K562 (cell line): ENCODE data around the gene PDCD11. TPM values are rescaled to one million over a fixed set of nuclear protein-coding genes. Genes with fewer than 3 reads are reported as not detected.
A peak's percentile ranks its signal among the peaks of the same experiment; 100 is the strongest.

ENCODE experiments used
- CC2D1A ChIP-seq: fragments of 450-650 bp; IDR thresholded peaks from 2 replicates; pipeline ENCODE4 v1.6.1; 2017; ENCODE audit warnings: mild to moderate bottlenecking
- EP300 ChIP-seq: IDR thresholded peaks from 2 replicates; pipeline ENCODE4 v1.6.1; 2012; ENCODE audit warnings: low read length, improper control_type of control experiment
- FUS ChIP-seq: fragments of 200-400 bp; formaldehyde crosslinking; optimal IDR thresholded peaks from 2 replicates; pipeline ENCODE3; 2017; ENCODE audit warnings: low read depth, low read length
- JUN ChIP-seq, 2 experiments: sonication (generic) in 1 of 2; formaldehyde crosslinking in 1 of 2; IDR thresholded peaks; 2 replicates each; pipeline versions ENCODE4 v1.6.1 to v1.8.0; 2012 to 2022; ENCODE audit warnings: borderline replicate concordance in 2 of 2, mild to moderate bottlenecking in 2 of 2, improper control_type of control experiment in 1 of 2, low read depth in 1 of 2, low read length in 1 of 2, missing genetic modification reagents in 1 of 2
- KDM4B ChIP-seq, 2 experiments: fragments of 450-650 bp in 1 of 2; sonication (generic) in 1 of 2; IDR thresholded peaks; 2 replicates each; pipeline ENCODE4 v1.6.1; 2016 to 2017; ENCODE audit warnings: borderline replicate concordance in 2 of 2, antibody characterized with exemption in 1 of 2, low read depth in 1 of 2, mild to moderate bottlenecking in 1 of 2
- MED1 ChIP-seq: sonication (generic); formaldehyde crosslinking; IDR thresholded peaks from 2 replicates; pipeline ENCODE4 v1.8.1; 2023; ENCODE audit warnings: missing genetic modification reagents, borderline replicate concordance
- MEF2D ChIP-seq: conservative IDR thresholded peaks from 2 replicates; pipeline ENCODE4 v1.6.1; 2016; ENCODE audit warnings: low read depth, missing genetic modification characterization, missing compliant biosample characterization
- NCOR1 ChIP-seq: fragments of 450-650 bp; IDR thresholded peaks from 2 replicates; pipeline ENCODE4 v1.6.1; 2016; ENCODE audit warnings: mild to moderate bottlenecking, moderate library complexity
- NFYB ChIP-seq: IDR thresholded peaks from 2 replicates; pipeline ENCODE4 v1.6.1; 2011; ENCODE audit warnings: mild to moderate bottlenecking, moderate library complexity; ENCODE audit not compliant: insufficient read length; ENCODE audit errors: extremely low read depth
- NUFIP1 ChIP-seq: fragments of 450-650 bp; IDR thresholded peaks from 2 replicates; pipeline ENCODE4 v1.6.1; 2018; ENCODE audit not compliant: partially characterized antibody
- PHTF2 ChIP-seq: fragments of 250-450 bp; sonication (Bioruptor Pico); IDR thresholded peaks from 2 replicates; pipeline ENCODE4 v1.5.0; 2021; ENCODE audit warnings: mild to moderate bottlenecking
- PTBP1 ChIP-seq: fragments of 200-400 bp; formaldehyde crosslinking; IDR thresholded peaks from 2 replicates; pipeline ENCODE4 v1.6.1; 2017; ENCODE audit warnings: low read depth, low read length
- RCOR1 ChIP-seq, 2 experiments: IDR thresholded peaks; 2 replicates each; pipeline ENCODE4 v1.6.1; 2012; ENCODE audit warnings: low read depth in 2 of 2, low read length in 2 of 2, borderline replicate concordance in 1 of 2, improper control_type of control experiment in 1 of 2
- SAP30 ChIP-seq: fragments of 200-600 bp; sonication (generic); IDR thresholded peaks from 2 replicates; pipeline ENCODE4 v1.6.1; 2012; ENCODE audit warnings: borderline replicate concordance, low read depth, mild to moderate bottlenecking, moderate library complexity, low read length, control low read depth, inconsistent platforms; ENCODE audit not compliant: insufficient read depth, poor library complexity, severe bottlenecking
- TCFL5 ChIP-seq: fragments of 250-450 bp; sonication (Bioruptor Pico); conservative IDR thresholded peaks from 2 replicates; pipeline ENCODE4 v1.6.1; 2021; ENCODE audit warnings: mild to moderate bottlenecking, moderate library complexity, matching md5 sums
- ZNF668 ChIP-seq: fragments of 250-450 bp; sonication (Bioruptor Pico); IDR thresholded peaks from 2 replicates; pipeline ENCODE4 v1.8.0; 2022; ENCODE audit warnings: mild to moderate bottlenecking, inconsistent platforms
- ZNF830 ChIP-seq: fragments of 250-450 bp; sonication (Bioruptor Pico); IDR thresholded peaks from 2 replicates; pipeline ENCODE4 v1.5.0; 2021; ENCODE audit warnings: mild to moderate bottlenecking
- polyA plus RNA-seq, 8 experiments: library from polyadenylated mRNA; depleted of rRNA in 4 of 8; stranded (reverse) in 5 of 8; unstranded in 3 of 8; fragments of >200 nt; fragmentation: Nextera tagmentation in 2 of 8; fragmentation: Illumina TruSeq in 1 of 8; extraction: Ambion mirVana in 2 of 8; extraction: Trizol in 1 of 8; gene quantifications; 2 replicates each; pipeline versions ENCODE4 v1.2.1 to v1.2.3, GENCODE V29; 2011 to 2014; ENCODE audit warnings: inconsistent platforms in 1 of 8, missing spikeins in 1 of 8
- total RNA-seq, 7 experiments: library from RNA; depleted of rRNA in 6 of 7; stranded (reverse); fragments of >200 nt in 6 of 7; fragmentation: Illumina TruSeq in 2 of 7; extraction: Trizol in 2 of 7; gene quantifications; 2 replicates each; pipeline versions ENCODE4 v1.2.1 to v1.2.3, GENCODE V29; 2011 to 2021; ENCODE audit warnings: low replicate concordance in 1 of 7
- TF ChIP-seq, protein P1 (sequence below): sonication (generic); formaldehyde crosslinking; IDR thresholded peaks from 2 replicates; pipeline ENCODE4 v1.9.0; 2022; ENCODE audit warnings: mild to moderate bottlenecking, missing genetic modification reagents
- TF ChIP-seq, protein P2 (sequence below): fragments of 450-650 bp; formaldehyde crosslinking; IDR thresholded peaks from 2 replicates; pipeline ENCODE4 v1.4.0; 2020; ENCODE audit warnings: mild to moderate bottlenecking, moderate library complexity
- TF ChIP-seq, protein P3 (sequence below): sonication (generic); formaldehyde crosslinking; IDR thresholded peaks from 2 replicates; pipeline ENCODE4 v1.8.1; 2023; ENCODE audit warnings: mild to moderate bottlenecking, missing genetic modification reagents
- TF ChIP-seq, protein P4 (sequence below), 2 experiments: fragments of 450-650 bp; IDR thresholded peaks; 2 replicates each; pipeline ENCODE4 v1.6.1; 2016
- TF ChIP-seq, protein P5 (sequence below): fragments of 450-650 bp; IDR thresholded peaks from 2 replicates; pipeline ENCODE4 v1.6.1; 2018; ENCODE audit warnings: mild to moderate bottlenecking, low read depth; ENCODE audit not compliant: partially characterized antibody

The PDCD11 gene
- total and polyA plus RNA-seq, 9 of the 15 experiments (the other 6 are each of a cell fraction or from before 2014, with no cell fraction given) = 14.8 to 73.8 (median 50.0) TPM

DNA sequence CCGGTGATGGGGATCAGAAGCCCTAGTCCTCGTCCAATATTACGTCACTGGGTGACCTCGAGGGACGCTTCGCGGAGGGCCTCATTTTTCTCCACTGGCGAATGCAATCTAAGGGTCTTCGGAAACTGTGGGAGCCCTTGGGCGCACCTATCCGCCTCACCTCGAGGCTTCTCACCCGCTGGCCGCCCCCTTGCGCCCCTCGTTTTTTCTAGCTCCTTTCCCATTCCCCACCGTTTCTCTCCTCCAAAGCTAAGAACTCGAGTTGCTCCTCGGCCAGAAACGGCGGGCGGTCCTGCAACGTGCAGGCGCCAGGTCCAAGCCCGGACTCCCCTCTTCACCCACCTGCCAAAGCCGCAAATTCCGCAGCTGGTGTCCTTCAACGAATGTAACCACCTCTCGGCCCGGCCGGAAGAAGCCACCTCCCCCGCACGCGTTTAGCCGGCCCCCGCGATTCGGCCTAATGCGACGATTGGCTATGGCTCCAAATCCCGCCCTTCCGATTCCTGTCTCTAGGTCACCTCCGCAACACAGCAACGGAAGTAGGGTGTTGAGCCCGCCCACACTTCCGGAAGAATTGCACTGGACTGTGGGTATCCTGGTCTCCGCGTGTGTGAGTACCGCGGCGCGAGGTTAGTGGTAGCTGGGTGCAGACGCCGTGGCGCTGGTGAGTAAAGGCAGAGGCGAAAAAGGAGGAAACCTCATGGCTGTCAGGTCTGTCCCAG, at the start of gene PDCD11, which contains the start of gene ATP5MK (continued):
- no peak for TF ChIP-seq MED1
- no peak for TF ChIP-seq ZNF830
- TF ChIP-seq, protein P1, sequence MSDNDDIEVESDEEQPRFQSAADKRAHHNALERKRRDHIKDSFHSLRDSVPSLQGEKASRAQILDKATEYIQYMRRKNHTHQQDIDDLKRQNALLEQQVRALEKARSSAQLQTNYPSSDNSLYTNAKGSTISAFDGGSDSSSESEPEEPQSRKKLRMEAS = peak; percentile 87
- TF ChIP-seq, protein P2, sequence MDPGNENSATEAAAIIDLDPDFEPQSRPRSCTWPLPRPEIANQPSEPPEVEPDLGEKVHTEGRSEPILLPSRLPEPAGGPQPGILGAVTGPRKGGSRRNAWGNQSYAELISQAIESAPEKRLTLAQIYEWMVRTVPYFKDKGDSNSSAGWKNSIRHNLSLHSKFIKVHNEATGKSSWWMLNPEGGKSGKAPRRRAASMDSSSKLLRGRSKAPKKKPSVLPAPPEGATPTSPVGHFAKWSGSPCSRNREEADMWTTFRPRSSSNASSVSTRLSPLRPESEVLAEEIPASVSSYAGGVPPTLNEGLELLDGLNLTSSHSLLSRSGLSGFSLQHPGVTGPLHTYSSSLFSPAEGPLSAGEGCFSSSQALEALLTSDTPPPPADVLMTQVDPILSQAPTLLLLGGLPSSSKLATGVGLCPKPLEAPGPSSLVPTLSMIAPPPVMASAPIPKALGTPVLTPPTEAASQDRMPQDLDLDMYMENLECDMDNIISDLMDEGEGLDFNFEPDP (CRISPR knock-in tag) = no peak
- TF ChIP-seq FUS = no peak
- TF ChIP-seq MEF2D (tag) = no peak
- TF ChIP-seq, protein P3, sequence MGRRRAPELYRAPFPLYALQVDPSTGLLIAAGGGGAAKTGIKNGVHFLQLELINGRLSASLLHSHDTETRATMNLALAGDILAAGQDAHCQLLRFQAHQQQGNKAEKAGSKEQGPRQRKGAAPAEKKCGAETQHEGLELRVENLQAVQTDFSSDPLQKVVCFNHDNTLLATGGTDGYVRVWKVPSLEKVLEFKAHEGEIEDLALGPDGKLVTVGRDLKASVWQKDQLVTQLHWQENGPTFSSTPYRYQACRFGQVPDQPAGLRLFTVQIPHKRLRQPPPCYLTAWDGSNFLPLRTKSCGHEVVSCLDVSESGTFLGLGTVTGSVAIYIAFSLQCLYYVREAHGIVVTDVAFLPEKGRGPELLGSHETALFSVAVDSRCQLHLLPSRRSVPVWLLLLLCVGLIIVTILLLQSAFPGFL = no peak
- TF ChIP-seq, protein P4, sequence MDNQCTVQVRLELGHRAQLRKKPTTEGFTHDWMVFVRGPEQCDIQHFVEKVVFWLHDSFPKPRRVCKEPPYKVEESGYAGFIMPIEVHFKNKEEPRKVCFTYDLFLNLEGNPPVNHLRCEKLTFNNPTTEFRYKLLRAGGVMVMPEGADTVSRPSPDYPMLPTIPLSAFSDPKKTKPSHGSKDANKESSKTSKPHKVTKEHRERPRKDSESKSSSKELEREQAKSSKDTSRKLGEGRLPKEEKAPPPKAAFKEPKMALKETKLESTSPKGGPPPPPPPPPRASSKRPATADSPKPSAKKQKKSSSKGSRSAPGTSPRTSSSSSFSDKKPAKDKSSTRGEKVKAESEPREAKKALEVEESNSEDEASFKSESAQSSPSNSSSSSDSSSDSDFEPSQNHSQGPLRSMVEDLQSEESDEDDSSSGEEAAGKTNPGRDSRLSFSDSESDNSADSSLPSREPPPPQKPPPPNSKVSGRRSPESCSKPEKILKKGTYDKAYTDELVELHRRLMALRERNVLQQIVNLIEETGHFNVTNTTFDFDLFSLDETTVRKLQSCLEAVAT (IDR thresholded peaks at IDR 0.05) = 0 out of 4 replicates have a peak, but pooled peaks of 1 of the 2 experiments have one; percentile 38
- TF ChIP-seq PHTF2 (CRISPR knock-in tag) = no peak
- peak in 1 of 2 experiments; percentile 84; a peak in 2 of 4 replicates for TF ChIP-seq KDM4B (IDR thresholded peaks at IDR 0.05; ENCODE audit: borderline replicate concordance in 2 of 2, low read depth in 1 of 2)
- TF ChIP-seq NCOR1 = no peak
- TF ChIP-seq RCOR1 (IDR thresholded peaks at IDR 0.05; ENCODE audit: borderline replicate concordance in 1 of 2, low read depth in 2 of 2, low read length in 2 of 2) = no peak
- TF ChIP-seq ZNF668 (CRISPR knock-in tag) = no peak
- TF ChIP-seq, protein P5, sequence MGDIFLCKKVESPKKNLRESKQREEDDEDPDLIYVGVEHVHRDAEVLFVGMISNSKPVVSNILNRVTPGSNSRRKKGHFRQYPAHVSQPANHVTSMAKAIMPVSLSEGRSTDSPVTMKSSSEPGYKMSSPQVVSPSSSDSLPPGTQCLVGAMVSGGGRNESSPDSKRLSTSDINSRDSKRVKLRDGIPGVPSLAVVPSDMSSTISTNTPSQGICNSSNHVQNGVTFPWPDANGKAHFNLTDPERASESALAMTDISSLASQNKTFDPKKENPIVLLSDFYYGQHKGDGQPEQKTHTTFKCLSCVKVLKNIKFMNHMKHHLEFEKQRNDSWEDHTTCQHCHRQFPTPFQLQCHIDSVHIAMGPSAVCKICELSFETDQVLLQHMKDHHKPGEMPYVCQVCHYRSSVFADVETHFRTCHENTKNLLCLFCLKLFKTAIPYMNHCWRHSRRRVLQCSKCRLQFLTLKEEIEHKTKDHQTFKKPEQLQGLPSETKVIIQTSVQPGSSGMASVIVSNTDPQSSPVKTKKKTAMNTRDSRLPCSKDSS = no peak
- peak; percentile 81 for TF ChIP-seq NFYB
- TF ChIP-seq SAP30 = peak; percentile 77
- no peak for TF ChIP-seq JUN (IDR thresholded peaks at IDR 0.05; ENCODE audit: borderline replicate concordance, low read depth, low read length)
- no peak for TF ChIP-seq JUN (CRISPR knock-in tag; IDR thresholded peaks at IDR 0.05; ENCODE audit: borderline replicate concordance)
- TF ChIP-seq PTBP1 = no peak
- TF ChIP-seq EP300 = peak; percentile 12; the same call in 1 of the 2 replicates
- TF ChIP-seq TCFL5 (CRISPR knock-in tag) = no peak
- no peak for TF ChIP-seq NUFIP1
- TF ChIP-seq CC2D1A = no peak
